Amygdala (tissue), 56 donors: ENCODE data around the gene PKNOX2.

ENCODE experiments used
- DNase-seq, 56 donors: peaks; one replicate each; lab custom pipeline; 2025; lab: John Stamatoyannopoulos, UW

The PKNOX2 gene

GRCh38 chr11:125330462-125331325, 166.1 kb downstream of the PKNOX2 start:
- no peak for DNase-seq

GRCh38 chr11:125331357-125332035, 166.9 kb downstream of the PKNOX2 start:
- no peak for DNase-seq

- no peak for DNase-seq
These were observed 168.3 kb downstream of the PKNOX2 start for GRCh38 chr11:125332821-125333220.

GRCh38 chr11:125333354-125334073, 169.0 kb downstream of the PKNOX2 start:
- peak in 2 of 56 donors; percentile 11 to 52 for DNase-seq

- no peak for DNase-seq
These were observed 170.6 kb downstream of the PKNOX2 start for GRCh38 chr11:125335106-125335505.

GRCh38 chr11:125337836-125338834, 173.6 kb downstream of the PKNOX2 start:
- DNase-seq = no peak

GRCh38 chr11:125338886-125339811, 174.6 kb downstream of the PKNOX2 start:
- peak in 2 of 56 donors; percentile 24 for DNase-seq

GRCh38 chr11:125341676-125342075, 177.1 kb downstream of the PKNOX2 start:
- DNase-seq = no peak

- DNase-seq = no peak
These were observed 177.9 kb downstream of the PKNOX2 start for GRCh38 chr11:125342281-125342930.

- no peak for DNase-seq
These were observed 178.7 kb downstream of the PKNOX2 start for GRCh38 chr11:125343086-125343717.

- no peak for DNase-seq
These were observed 179.2 kb downstream of the PKNOX2 start for GRCh38 chr11:125343718-125344131.

- DNase-seq = no peak
These were observed 180.4 kb downstream of the PKNOX2 start for GRCh38 chr11:125344846-125345420.

- peak in 50 of 56 donors; percentile 7 to 84 (median 42) for DNase-seq
These were observed 181.0 kb downstream of the PKNOX2 start for GRCh38 chr11:125345421-125346178.

GRCh38 chr11:125346179-125346530, 181.6 kb downstream of the PKNOX2 start:
- DNase-seq = peak in 2 of 56 donors; percentile 26 to 64

GRCh38 chr11:125346565-125347260, 182.2 kb downstream of the PKNOX2 start:
- no peak for DNase-seq

- no peak for DNase-seq
These were observed 182.7 kb downstream of the PKNOX2 start for GRCh38 chr11:125347261-125347585.
